SJSA1 (cell line): ENCODE measurements around the gene ZNF184. TPM values are rescaled to one million over a fixed set of nuclear protein-coding genes. Genes with fewer than 3 reads are reported as not detected.

Source experiments
- DNase-seq, 2 experiments: peaks; one replicate each; pipeline ENCODE4 v3.0.0-alpha.2; 2015 to 2020; ENCODE audit warnings: low spot score in 2 of 2, low read depth in 1 of 2
- H3K27ac ChIP-seq: fragments of 250-450 bp; sonication (Bioruptor Pico); 2 replicates; pipeline ENCODE4 v1.5.1; 2020; ENCODE audit warnings: mild to moderate bottlenecking, moderate library complexity
- H3K27me3 ChIP-seq: fragments of 250-450 bp; sonication (Bioruptor Pico); replicated peaks from 2 replicates; pipeline ENCODE4 v1.5.1; 2020; ENCODE audit warnings: mild to moderate bottlenecking, moderate library complexity
- H3K36me3 ChIP-seq: fragments of 250-450 bp; sonication (Bioruptor Pico); 2 replicates; pipeline ENCODE4 v1.5.1; 2020; ENCODE audit warnings: mild to moderate bottlenecking
- H3K4me1 ChIP-seq: fragments of 250-450 bp; sonication (Bioruptor Pico); replicated peaks from 2 replicates; pipeline ENCODE4 v1.6.1; 2021; ENCODE audit warnings: mild to moderate bottlenecking
- H3K4me3 ChIP-seq: fragments of 250-450 bp; sonication (Bioruptor Pico); 2 replicates; pipeline ENCODE4 v1.5.1; 2020; ENCODE audit warnings: mild to moderate bottlenecking
- H3K9me3 ChIP-seq: fragments of 250-450 bp; sonication (Bioruptor Pico); replicated peaks from 2 replicates; pipeline ENCODE4 v1.5.1; 2020; ENCODE audit warnings: mild to moderate bottlenecking
- total RNA-seq: library from RNA; depleted of rRNA; stranded (reverse); fragments of >200 nt; shearing (Covaris generic); gene quantifications from 2 replicates; pipeline ENCODE4 v1.2.3, GENCODE V29; 2014; rRNA removed

Gene ZNF184
- total RNA-seq, result 10.3 and 11.3 TPM in 2 replicates

- H3K4me1 ChIP-seq, result peaks cover 8% of the 10 kb centered on the region; the same call in 1 of the 2 replicates
- H3K4me3 ChIP-seq, result peak within 1 kb of the TSS; percentile 55
- peak; percentile 96 to 97 for DNase-seq
- H3K27ac ChIP-seq, result peak within 1 kb of the TSS; percentile 82
- no peaks in the 10 kb centered on the region for H3K27me3 ChIP-seq
- H3K36me3 ChIP-seq, result peaks cover 29% of the 10 kb centered on the region
- no peaks in the 10 kb centered on the region for H3K9me3 ChIP-seq
Observed at GRCh38 chr6:27472617-27473400, at the start of gene ZNF184. Gene ZNF184, minus strand, starts transcription at chr6:27473105. Its CDS starts 811 bp downstream, at chr6:27472294.

- Histone ChIP-seq H3K36me3 (no peaks in the 10 kb centered on the region), H3K27ac (0 out of 2 replicates have a peak overlapping the region, but pooled peaks have one; percentile 11), H3K4me1 (peaks cover 5% of the 10 kb centered on the region; the same call in 1 of the 2 replicates), H3K9me3 (no peaks in the 10 kb centered on the region), H3K27me3 (no peaks in the 10 kb centered on the region), H3K4me3 (peak overlapping the region; percentile 56)
- peak; percentile 61 to 90 for DNase-seq
Observed at GRCh38 chr6:27518881-27519795, 46.2 kb upstream of the ZNF184 start.

DNA sequence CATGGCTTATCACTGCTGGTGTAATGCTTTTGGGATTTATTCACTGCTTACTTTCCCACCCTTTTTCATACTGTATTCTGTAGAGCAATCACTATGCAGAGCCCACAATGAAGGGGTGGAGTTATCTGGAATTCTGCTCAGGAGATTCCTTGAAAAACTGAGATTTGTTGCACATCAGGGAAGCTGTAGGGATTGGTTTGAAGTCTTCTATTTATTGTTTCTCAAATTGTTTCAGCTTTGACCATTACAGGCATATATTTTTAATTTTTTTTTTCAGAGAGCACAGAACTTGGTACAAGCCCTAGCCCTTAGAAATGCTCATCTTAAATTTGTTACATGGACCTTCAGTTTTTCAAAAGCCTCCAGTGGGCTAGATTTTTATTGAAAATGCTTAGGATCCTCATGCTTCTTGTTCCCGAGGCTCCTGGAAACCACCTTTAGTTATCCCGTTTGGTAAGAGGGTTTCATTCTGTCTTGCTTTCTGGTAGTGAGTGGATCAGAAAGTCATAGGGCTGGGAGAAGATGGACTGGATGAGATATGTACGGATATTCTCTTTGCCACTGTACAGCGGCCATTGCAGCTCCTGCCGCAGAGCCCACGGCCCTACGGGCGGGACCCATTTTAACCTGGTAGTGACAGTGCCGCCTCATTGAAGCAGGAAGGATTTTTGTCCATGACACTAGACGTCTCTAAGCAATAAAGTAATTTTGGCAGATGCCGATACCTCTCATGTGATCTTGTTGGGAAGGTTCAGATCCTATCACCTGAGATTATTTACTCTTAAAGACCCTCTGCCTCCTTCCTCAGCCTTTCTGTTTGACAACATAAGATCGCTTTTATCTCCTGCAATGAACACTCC, 45.3 kb upstream of the ZNF184 start:
- Histone ChIP-seq H3K27ac (no peak overlapping the region), H3K4me1 (peaks cover 5% of the 10 kb centered on the region; the same call in 1 of the 2 replicates)

GRCh38 chr6:27517238-27517637, 44.3 kb upstream of the ZNF184 start:
- DNase-seq, result no peak
- Histone ChIP-seq H3K9me3 (no peaks in the 10 kb centered on the region), H3K4me1 (peaks cover 5% of the 10 kb centered on the region; the same call in 1 of the 2 replicates), H3K27ac (no peak overlapping the region), H3K27me3 (no peaks in the 10 kb centered on the region), H3K36me3 (no peaks in the 10 kb centered on the region), H3K4me3 (no peak overlapping the region)

More for the DNA sequence above, 45.3 kb upstream of the ZNF184 start:
- DNase-seq, result no peak
- no peaks in the 10 kb centered on the region for H3K9me3 ChIP-seq
- H3K36me3 ChIP-seq, result no peaks in the 10 kb centered on the region
- peak overlapping the region; percentile 56 for H3K4me3 ChIP-seq
- no peaks in the 10 kb centered on the region for H3K27me3 ChIP-seq

GRCh38 chr6:27514906-27515495, 42.1 kb upstream of the ZNF184 start:
- Histone ChIP-seq H3K4me3 (no peak overlapping the region), H3K9me3 (no peaks in the 10 kb centered on the region), H3K4me1 (peaks cover 5% of the 10 kb centered on the region; the same call in 1 of the 2 replicates), H3K36me3 (no peaks in the 10 kb centered on the region), H3K27ac (no peak overlapping the region), H3K27me3 (no peaks in the 10 kb centered on the region)
- no peak for DNase-seq

DNA sequence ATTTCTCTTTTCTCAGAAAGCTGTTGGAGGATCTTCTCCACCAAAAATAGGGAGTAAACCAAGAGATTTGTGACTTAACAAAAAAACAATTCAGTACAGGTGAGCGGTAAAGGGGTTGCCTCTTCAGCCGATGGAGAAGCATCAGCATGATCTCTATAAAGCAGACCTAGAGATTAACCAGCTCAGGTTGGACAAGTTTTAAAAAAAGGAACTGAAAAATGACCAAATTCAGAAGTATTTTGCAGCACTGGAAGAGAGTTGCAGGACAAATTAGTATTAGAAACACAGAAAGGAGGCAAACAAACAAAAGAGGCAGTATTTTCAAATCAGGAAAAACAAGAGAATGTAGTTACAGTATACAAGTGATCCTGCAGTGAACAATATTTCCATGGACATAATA, 39.6 kb upstream of the ZNF184 start:
- no peaks in the 10 kb centered on the region for H3K27me3 ChIP-seq
- no peak for DNase-seq
- H3K36me3 ChIP-seq, result no peaks in the 10 kb centered on the region
- no peak overlapping the region for H3K4me3 ChIP-seq
- H3K9me3 ChIP-seq, result no peaks in the 10 kb centered on the region
- no peaks in the 10 kb centered on the region for H3K4me1 ChIP-seq
- H3K27ac ChIP-seq, result no peak overlapping the region

- H3K4me1 ChIP-seq, result no peaks in the 10 kb centered on the region
Observed at GRCh38 chr6:27507041-27507956, 34.4 kb upstream of the ZNF184 start.

GRCh38 chr6:27505209-27506027, 32.5 kb upstream of the ZNF184 start:
- no peaks in the 10 kb centered on the region for H3K27me3 ChIP-seq
- H3K4me1 ChIP-seq, result no peaks in the 10 kb centered on the region
- H3K4me3 ChIP-seq, result no peak overlapping the region
- H3K27ac ChIP-seq, result no peak overlapping the region
- no peaks in the 10 kb centered on the region for H3K36me3 ChIP-seq
- H3K9me3 ChIP-seq, result no peaks in the 10 kb centered on the region
- peak; percentile 30 to 48 for DNase-seq

More at GRCh38 chr6:27507041-27507956, 34.4 kb upstream of the ZNF184 start:
- H3K9me3 ChIP-seq, result no peaks in the 10 kb centered on the region
- no peak overlapping the region for H3K27ac ChIP-seq
- no peak overlapping the region for H3K4me3 ChIP-seq
- DNase-seq, result no peak
- no peaks in the 10 kb centered on the region for H3K27me3 ChIP-seq
- H3K36me3 ChIP-seq, result no peaks in the 10 kb centered on the region

DNA sequence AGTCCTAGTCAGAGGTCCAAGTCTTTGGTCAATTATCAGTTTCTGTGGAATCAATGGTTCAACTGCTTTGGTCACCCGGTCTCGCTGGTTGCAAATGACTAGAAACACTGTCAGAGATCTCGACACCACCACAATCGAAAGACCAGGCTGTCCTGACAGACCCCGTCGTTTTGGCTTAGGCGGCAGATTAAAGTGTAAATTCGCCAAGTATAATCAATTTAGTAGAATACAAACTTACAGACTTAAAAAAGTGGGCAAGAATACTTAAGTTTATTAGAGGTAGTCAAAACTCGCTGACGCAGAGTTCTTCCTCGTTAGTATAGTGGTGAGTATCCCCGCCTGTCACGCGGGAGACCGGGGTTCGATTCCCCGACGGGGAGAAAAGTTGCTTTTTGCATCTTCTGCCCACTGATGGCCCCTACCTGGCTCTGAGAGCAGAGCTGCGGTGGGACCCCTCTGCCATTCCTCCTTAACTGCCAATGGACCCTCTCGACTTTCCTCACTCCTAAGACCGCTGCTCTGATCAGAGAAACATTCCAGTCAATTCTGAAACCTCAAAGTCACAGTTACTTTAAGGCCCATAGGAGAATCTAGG, 30.6 kb upstream of the ZNF184 start:
- Histone ChIP-seq H3K27ac (no peak overlapping the region), H3K4me3 (peak overlapping the region; percentile 39), H3K9me3 (no peaks in the 10 kb centered on the region), H3K27me3 (no peaks in the 10 kb centered on the region), H3K36me3 (no peaks in the 10 kb centered on the region), H3K4me1 (no peaks in the 10 kb centered on the region)
- DNase-seq, result peak; percentile 76 to 84

- no peaks in the 10 kb centered on the region for H3K27me3 ChIP-seq
- no peaks in the 10 kb centered on the region for H3K36me3 ChIP-seq
- peak; percentile 77 to 88 for DNase-seq
- peak overlapping the region; percentile 39 for H3K4me3 ChIP-seq
- H3K9me3 ChIP-seq, result no peaks in the 10 kb centered on the region
- no peaks in the 10 kb centered on the region for H3K4me1 ChIP-seq
- H3K27ac ChIP-seq, result no peak overlapping the region
Observed at GRCh38 chr6:27502508-27503435, 29.9 kb upstream of the ZNF184 start.
